ENCODE measurements around the gene TULP4. TPM values are rescaled to one million over a fixed set of nuclear protein-coding genes. Genes with fewer than 3 reads are reported as not detected.

TULP4 gene
- total RNA-seq, 2 experiments from 2014 or later = 18.4 to 18.5 TPM

GRCh38 chr6:158506601-158507000 is 194.3 kb downstream of the TULP4 start:
- ChIA-PET POLR2A (no interaction called here), CTCF (no interaction called here)
- no peaks in the 10 kb centered on the region for H3K27me3 Mint-ChIP-seq
- no peak overlapping the region for H3K27ac Mint-ChIP-seq
- no peak for TF ChIP-seq CTCF (IDR thresholded peaks at IDR 0.05)
- DNase-seq (no peak), ATAC-seq (no peak)
- no peaks in the 10 kb centered on the region for H3K9me3 Mint-ChIP-seq
- H3K36me3 Mint-ChIP-seq (ENCODE audit: low read depth) = peaks cover 1% of the 10 kb centered on the region
- no peak overlapping the region for H3K4me3 Mint-ChIP-seq
- no peaks in the 10 kb centered on the region for H3K4me1 Mint-ChIP-seq (ENCODE audit: low read depth)
- intact Hi-C loops (cut with micrococcal nuclease) = no loop called here

GRCh38 chr6:158507174-158507573 is 194.9 kb downstream of the TULP4 start:
- POLR2A ChIA-PET = no interaction called here
- TF ChIP-seq CTCF (IDR thresholded peaks at IDR 0.05) = no peak
- H3K27ac Mint-ChIP-seq = no peak overlapping the region
- CTCF ChIA-PET = no interaction called here
- H3K27me3 Mint-ChIP-seq = no peaks in the 10 kb centered on the region
- DNase-seq (no peak), ATAC-seq (no peak)
- no peaks in the 10 kb centered on the region for H3K36me3 Mint-ChIP-seq (ENCODE audit: low read depth)
- H3K4me1 Mint-ChIP-seq (ENCODE audit: low read depth) = no peaks in the 10 kb centered on the region
- no peaks in the 10 kb centered on the region for H3K9me3 Mint-ChIP-seq
- H3K4me3 Mint-ChIP-seq = no peak overlapping the region
- intact Hi-C loops (cut with micrococcal nuclease) = no loop called here

DNA sequence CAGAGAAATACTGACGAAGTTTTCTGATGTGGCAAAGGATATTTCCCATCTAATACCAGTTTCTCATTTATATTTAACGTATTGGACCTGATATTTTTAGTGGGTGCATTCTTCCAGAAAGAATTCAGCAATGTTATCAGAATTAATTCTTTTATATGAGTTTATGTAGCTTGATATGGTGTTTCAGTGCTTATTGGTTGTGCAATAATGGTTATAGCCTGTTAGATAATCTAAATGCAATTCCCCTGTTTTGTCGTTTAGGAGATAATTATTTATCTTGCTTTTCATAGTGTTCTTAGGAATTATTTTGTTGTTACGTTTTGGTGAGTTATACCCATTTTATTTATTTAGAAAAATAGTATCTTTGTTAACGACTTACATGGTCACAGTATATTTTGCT is 196.2 kb downstream of the TULP4 start:
- no peak for TF ChIP-seq CTCF (IDR thresholded peaks at IDR 0.05)
- Mint-ChIP-seq H3K4me3 (no peak overlapping the region), H3K9me3 (no peaks in the 10 kb centered on the region), H3K36me3 (ENCODE audit: low read depth) (no peaks in the 10 kb centered on the region), H3K27me3 (no peaks in the 10 kb centered on the region), H3K4me1 (ENCODE audit: low read depth) (no peaks in the 10 kb centered on the region), H3K27ac (no peak overlapping the region)
- no peak for DNase-seq
- ATAC-seq = no peak
- ChIA-PET CTCF (no interaction called here), POLR2A (no interaction called here)
- intact Hi-C loops (cut with micrococcal nuclease) = no loop called here

GRCh38 chr6:158509465-158509864 is 197.2 kb downstream of the TULP4 start:
- intact Hi-C loops (cut with micrococcal nuclease) = no loop called here
- Mint-ChIP-seq H3K4me1 (ENCODE audit: low read depth) (peaks cover 9% of the 10 kb centered on the region), H3K27ac (no peak overlapping the region), H3K9me3 (no peaks in the 10 kb centered on the region), H3K27me3 (no peaks in the 10 kb centered on the region), H3K4me3 (no peak overlapping the region), H3K36me3 (ENCODE audit: low read depth) (no peaks in the 10 kb centered on the region)
- ChIA-PET CTCF (interaction anchor here (1.0 to 1.5 kb wide), 3 partner anchors 9 to 295 kb away, joined by 3 to 6 read pairs (median 6); no protein-coding TSS in a partner anchor), POLR2A (interaction anchor here (0.7 kb wide), 1 partner anchor 47 kb away, joined by 3 read pairs; no protein-coding TSS in a partner anchor)
- DNase-seq (no peak), ATAC-seq (no peak)
- TF ChIP-seq CTCF (IDR thresholded peaks at IDR 0.05) = no peak

DNA sequence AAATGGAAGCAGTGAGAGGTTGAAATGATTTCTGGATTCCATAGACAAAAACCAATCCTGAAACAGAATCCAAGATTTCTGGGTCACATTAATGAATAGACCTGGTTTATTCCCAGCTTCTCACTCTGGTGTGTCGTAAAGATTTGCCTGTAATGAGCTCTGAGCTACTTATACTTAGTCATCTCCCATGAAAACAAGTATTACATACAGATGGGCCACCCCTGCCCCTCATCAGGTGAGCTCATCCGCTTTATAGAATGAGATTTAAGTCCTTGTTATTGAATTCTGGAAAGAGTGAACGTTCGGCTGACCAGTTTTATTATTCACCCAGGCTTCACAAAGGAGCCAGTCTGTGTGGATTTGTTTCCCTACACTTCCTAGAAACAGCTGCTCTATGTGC is 200.5 kb downstream of the TULP4 start:
- H3K4me1 Mint-ChIP-seq (ENCODE audit: low read depth) = peaks cover 22% of the 10 kb centered on the region
- TF ChIP-seq CTCF (IDR thresholded peaks at IDR 0.05) = no peak
- H3K36me3 Mint-ChIP-seq (ENCODE audit: low read depth) = no peaks in the 10 kb centered on the region
- no peak overlapping the region for H3K4me3 Mint-ChIP-seq
- H3K27me3 Mint-ChIP-seq = peaks cover 14% of the 10 kb centered on the region
- intact Hi-C loops (cut with micrococcal nuclease) = no loop called here
- no peak for DNase-seq
- ATAC-seq = no peak
- POLR2A ChIA-PET = interaction anchor here (0.7 to 1.6 kb wide), 2 partner anchors 28 to 305 kb away, joined by 3 read pairs; no protein-coding TSS in a partner anchor
- no peak overlapping the region for H3K27ac Mint-ChIP-seq
- CTCF ChIA-PET = interaction anchor here (1.9 to 2.4 kb wide), 2 partner anchors 292 to 298 kb away, joined by 6 to 8 read pairs; no protein-coding TSS in a partner anchor
- H3K9me3 Mint-ChIP-seq = no peaks in the 10 kb centered on the region

Data from activated CD8-positive, alpha-beta T cell treated with anti-CD3 and anti-CD28 coated beads for 36 hours (primary cell).